Gastroesophageal sphincter (tissue), 4 donors: ENCODE data around the gene PTPN13. TPM values are rescaled to one million over a fixed set of nuclear protein-coding genes. Genes with fewer than 3 reads are reported as not detected.

Experiments
- ATAC-seq: fragments of 150-250 bp; one replicate; pipeline ENCODE4 v1.9.1; 2016; ENCODE audit warnings: mild to moderate bottlenecking, moderate library complexity
- H3K27ac ChIP-seq, 4 donors: fragments of 200-600 bp; sonication (generic) in 3 of 4; 1 replicate in 3 of 4; 2 replicates in 1 of 4; pipeline ENCODE4 v1.5.1; 2016 to 2019
- H3K27me3 ChIP-seq: fragments of 200-600 bp; sonication (generic); one replicate; pipeline ENCODE4 v1.5.1; 2019
- H3K36me3 ChIP-seq, 2 donors: fragments of 200-600 bp; sonication (generic); one replicate each; pipeline ENCODE4 v1.5.1; 2019; ENCODE audit warnings: control low read depth in 1 of 2
- H3K4me1 ChIP-seq, 3 donors: fragments of 200-600 bp; sonication (generic); 1 replicate in 2 of 3; 2 replicates in 1 of 3; pipeline ENCODE4 v1.5.1; 2016 to 2019; ENCODE audit warnings: control low read depth in 2 of 3
- H3K4me3 ChIP-seq, 2 donors: fragments of 200-600 bp; sonication (generic); one replicate each; pipeline ENCODE4 v1.5.1; 2019; ENCODE audit warnings: mild to moderate bottlenecking in 1 of 2, moderate library complexity in 1 of 2
- H3K9me3 ChIP-seq, 3 donors: fragments of 200-600 bp; sonication (generic); one replicate each; pipeline ENCODE4 v1.5.1; 2017 to 2019; ENCODE audit warnings: control low read depth in 2 of 3
- CTCF ChIP-seq, 4 experiments: fragments of 200-600 bp in 2 of 4; fragments of 450-650 bp in 2 of 4; sonication (generic) in 1 of 4; IDR thresholded peaks; one replicate each; pipeline ENCODE4 v1.5.1; 2017 to 2019; ENCODE audit warnings: antibody characterized with exemption in 4 of 4, mild to moderate bottlenecking in 2 of 4, moderate library complexity in 2 of 4
- EP300 ChIP-seq: sonication (generic); formaldehyde crosslinking; IDR thresholded peaks from one replicate; pipeline ENCODE4 v1.6.1; 2017; ENCODE audit warnings: antibody characterized with exemption, mild to moderate bottlenecking
- POLR2A ChIP-seq, 2 donors: fragments of 450-650 bp; IDR thresholded peaks; one replicate each; pipeline ENCODE4 v1.6.1; 2017; ENCODE audit warnings: antibody characterized with exemption in 2 of 2, mild to moderate bottlenecking in 2 of 2, moderate library complexity in 1 of 2
- POLR2AphosphoS5 ChIP-seq: sonication (generic); formaldehyde crosslinking; IDR thresholded peaks from one replicate; pipeline ENCODE4 v1.6.1; 2017; ENCODE audit warnings: antibody characterized with exemption
- WGBS, 2 donors: methylation state at CpG; one replicate each; pipeline ENCODE4 v1.1.5; 2018; ENCODE audit warnings: low coverage in 1 of 2; 5-methylcytosine and 5-hydroxymethylcytosine counted together
- total RNA-seq, 4 donors: library from RNA; depleted of rRNA; stranded (reverse); fragments of >200 nt; gene quantifications; one replicate each; pipeline ENCODE4 v1.1.0, GENCODE V29; 2016

Gene PTPN13
- total RNA-seq, 4 donors from 2014 or later: 12.8 to 22.7 (median 20.7) TPM

DNA sequence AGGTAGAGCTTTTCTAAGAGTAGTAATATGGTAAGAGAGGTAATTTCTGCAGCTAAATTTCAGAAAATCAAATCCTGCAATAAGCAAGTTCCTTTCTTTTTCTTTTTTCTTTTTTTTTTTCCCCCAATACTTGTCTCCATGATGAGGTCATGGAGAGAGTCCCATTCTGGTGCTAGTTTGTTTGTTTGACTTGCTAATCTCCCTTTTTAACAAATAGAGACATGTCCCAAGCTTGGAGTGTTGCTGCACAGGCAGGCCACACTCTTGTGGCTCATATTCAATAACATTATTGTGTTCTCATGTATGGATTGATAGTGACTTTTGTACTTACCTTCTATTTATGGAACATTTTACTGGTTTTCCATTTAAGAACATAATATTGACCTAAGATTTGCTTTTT, 25.5 kb downstream of the PTPN13 start:
- H3K36me3 ChIP-seq: no peaks in the 10 kb centered on the region
- no peak for TF ChIP-seq EP300
- TF ChIP-seq CTCF (IDR thresholded peaks at IDR 0.05): no peak
- TF ChIP-seq POLR2AphosphoS5: no peak
- no peaks in the 10 kb centered on the region for H3K27me3 ChIP-seq
- H3K4me1 ChIP-seq: no peaks in the 10 kb centered on the region
- no peaks in the 10 kb centered on the region for H3K9me3 ChIP-seq
- no peak overlapping the region for H3K4me3 ChIP-seq
- ATAC-seq: no peak
- H3K27ac ChIP-seq: no peak overlapping the region

- no peaks in the 10 kb centered on the region for H3K9me3 ChIP-seq
- H3K4me1 ChIP-seq: no peaks in the 10 kb centered on the region
- TF ChIP-seq CTCF (IDR thresholded peaks at IDR 0.05): no peak
- TF ChIP-seq POLR2A (IDR thresholded peaks at IDR 0.05): no peak
- TF ChIP-seq EP300: no peak
- TF ChIP-seq POLR2AphosphoS5: no peak
- no peak for ATAC-seq
- no peaks in the 10 kb centered on the region for H3K36me3 ChIP-seq
- H3K27ac ChIP-seq: no peak overlapping the region
- no peaks in the 10 kb centered on the region for H3K27me3 ChIP-seq
- no peak overlapping the region for H3K4me3 ChIP-seq
- 33 to 56% methylated on average over 1 of the region's 1 CpG for WGBS, 2 donors
Observed at GRCh38 chr4:86621435-86621834, 27.3 kb downstream of the PTPN13 start.

DNA sequence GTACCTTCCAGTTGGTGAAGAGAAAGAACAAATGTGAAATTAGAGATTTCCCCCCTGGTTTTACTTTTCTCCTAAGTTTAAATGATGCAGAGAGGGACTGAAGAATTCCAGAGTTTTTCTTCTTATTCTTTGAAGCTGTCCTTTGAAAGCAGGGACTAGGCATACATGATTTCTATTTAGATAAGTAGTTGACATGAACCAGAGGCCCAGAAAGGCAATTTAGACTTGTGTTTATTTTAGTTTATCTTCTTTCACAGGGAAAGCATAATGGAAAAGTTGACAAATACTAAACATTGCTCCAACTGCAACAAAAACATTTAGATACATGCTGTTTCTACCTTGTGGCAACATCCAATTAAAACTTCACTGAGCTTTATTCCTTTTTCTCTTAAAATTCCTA, 32.0 kb downstream of the PTPN13 start:
- Histone ChIP-seq H3K4me1 (no peaks in the 10 kb centered on the region), H3K27me3 (no peaks in the 10 kb centered on the region), H3K4me3 (no peak overlapping the region), H3K27ac (no peak overlapping the region), H3K36me3 (no peaks in the 10 kb centered on the region), H3K9me3 (no peaks in the 10 kb centered on the region)
- no peak for ATAC-seq
- no peak for TF ChIP-seq POLR2A (IDR thresholded peaks at IDR 0.05)
- no peak for TF ChIP-seq CTCF (IDR thresholded peaks at IDR 0.05)
- TF ChIP-seq POLR2AphosphoS5: no peak
- no peak for TF ChIP-seq EP300

DNA sequence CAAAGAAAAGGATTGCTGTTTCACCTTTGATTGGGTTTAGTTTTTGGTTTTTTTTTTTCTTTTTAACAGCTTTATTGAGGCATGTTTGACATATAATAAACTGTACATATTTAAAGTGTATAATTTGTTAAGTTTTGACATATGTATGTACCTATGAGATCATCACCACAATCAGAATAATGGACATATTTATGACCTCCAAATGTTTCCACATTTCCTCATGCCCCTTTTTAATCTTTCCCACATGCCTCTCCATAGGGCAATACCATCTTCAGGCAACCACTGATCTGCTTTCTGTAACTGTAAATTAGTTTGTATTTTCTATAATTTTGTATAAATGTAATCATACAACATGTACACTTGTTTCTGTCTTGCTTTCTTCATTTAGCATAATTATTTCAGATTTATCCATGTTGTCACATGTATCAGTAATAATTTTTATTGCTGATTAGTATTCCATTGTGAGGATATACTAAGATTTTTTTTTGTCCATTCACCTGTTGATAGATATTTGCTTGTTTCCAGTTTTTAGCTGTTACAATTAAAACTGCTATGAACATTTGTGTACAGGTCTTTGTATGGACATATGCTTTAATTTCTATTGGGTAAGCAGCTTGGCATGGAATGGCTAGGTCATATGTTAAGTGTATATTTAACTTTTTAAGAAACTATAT, 33.5 kb downstream of the PTPN13 start:
- Histone ChIP-seq H3K27ac (no peak overlapping the region), H3K27me3 (no peaks in the 10 kb centered on the region), H3K9me3 (no peaks in the 10 kb centered on the region), H3K36me3 (no peaks in the 10 kb centered on the region), H3K4me3 (no peak overlapping the region), H3K4me1 (no peaks in the 10 kb centered on the region)
- TF ChIP-seq POLR2AphosphoS5 (no peak), POLR2A (IDR thresholded peaks at IDR 0.05) (no peak), EP300 (no peak), CTCF (IDR thresholded peaks at IDR 0.05) (no peak)
- ATAC-seq: no peak

DNA sequence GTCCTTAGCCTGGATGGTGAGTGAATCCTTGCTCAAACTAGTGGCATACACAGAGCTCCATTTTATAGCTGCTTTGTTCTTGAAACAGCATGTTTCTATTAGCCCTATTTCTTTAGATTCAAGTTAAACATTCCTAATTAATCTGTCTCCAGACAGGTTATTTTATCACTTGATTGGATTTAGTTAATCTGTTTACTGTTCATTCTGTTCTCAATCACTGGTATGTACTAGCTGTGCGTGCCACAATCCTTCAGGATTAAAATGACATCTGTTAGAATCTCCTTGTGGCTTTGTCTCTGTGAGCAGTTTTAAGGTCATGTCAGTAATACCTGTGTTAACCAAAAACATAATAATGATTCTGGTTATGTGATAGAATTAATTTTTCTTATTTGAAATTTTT, 36.5 kb downstream of the PTPN13 start:
- H3K36me3 ChIP-seq: peaks cover 0 to 4% of the 10 kb centered on the region in 2 donors
- 77 to 100% methylated on average over 1 of the region's 1 CpG for WGBS, 2 donors
- no peak for ATAC-seq
- no peaks in the 10 kb centered on the region for H3K27me3 ChIP-seq
- TF ChIP-seq POLR2AphosphoS5 (no peak), CTCF (IDR thresholded peaks at IDR 0.05) (no peak), EP300 (no peak), POLR2A (IDR thresholded peaks at IDR 0.05) (no peak)
- no peak overlapping the region for H3K27ac ChIP-seq
- no peaks in the 10 kb centered on the region for H3K9me3 ChIP-seq
- no peak overlapping the region for H3K4me3 ChIP-seq
- no peaks in the 10 kb centered on the region for H3K4me1 ChIP-seq
